ENCODE data around the gene HOXB5.

DNA sequence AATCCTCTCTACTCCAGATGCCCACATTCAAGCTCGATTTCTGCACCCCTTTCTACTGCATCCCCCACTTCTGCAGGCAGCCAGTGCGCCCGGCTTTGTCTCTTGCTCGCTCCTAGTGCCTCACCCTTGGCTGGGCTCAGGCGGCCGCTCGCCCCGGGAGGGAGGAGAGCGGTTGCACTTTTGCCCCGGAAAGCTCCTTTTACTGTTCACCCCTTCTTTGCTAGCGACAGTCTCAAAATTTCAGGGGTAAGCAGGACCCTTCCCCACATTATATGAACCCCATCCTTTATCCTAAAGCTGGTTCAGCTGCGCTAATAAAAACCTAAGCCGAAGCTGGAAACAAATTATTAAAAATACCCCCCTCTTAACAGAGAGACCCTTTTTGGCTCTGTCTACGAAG, 1.0 kb downstream of the HOXB5 start:
- TF ChIP-seq, protein P1, sequence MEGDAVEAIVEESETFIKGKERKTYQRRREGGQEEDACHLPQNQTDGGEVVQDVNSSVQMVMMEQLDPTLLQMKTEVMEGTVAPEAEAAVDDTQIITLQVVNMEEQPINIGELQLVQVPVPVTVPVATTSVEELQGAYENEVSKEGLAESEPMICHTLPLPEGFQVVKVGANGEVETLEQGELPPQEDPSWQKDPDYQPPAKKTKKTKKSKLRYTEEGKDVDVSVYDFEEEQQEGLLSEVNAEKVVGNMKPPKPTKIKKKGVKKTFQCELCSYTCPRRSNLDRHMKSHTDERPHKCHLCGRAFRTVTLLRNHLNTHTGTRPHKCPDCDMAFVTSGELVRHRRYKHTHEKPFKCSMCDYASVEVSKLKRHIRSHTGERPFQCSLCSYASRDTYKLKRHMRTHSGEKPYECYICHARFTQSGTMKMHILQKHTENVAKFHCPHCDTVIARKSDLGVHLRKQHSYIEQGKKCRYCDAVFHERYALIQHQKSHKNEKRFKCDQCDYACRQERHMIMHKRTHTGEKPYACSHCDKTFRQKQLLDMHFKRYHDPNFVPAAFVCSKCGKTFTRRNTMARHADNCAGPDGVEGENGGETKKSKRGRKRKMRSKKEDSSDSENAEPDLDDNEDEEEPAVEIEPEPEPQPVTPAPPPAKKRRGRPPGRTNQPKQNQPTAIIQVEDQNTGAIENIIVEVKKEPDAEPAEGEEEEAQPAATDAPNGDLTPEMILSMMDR (conservative IDR thresholded peaks at IDR 0.05; ENCODE audit: low read length) = no peak
- no peak for TF ChIP-seq EZH2phosphoT487 (IDR thresholded peaks at IDR 0.05; ENCODE audit: borderline replicate concordance)

All from Loucy (cell line).